HEK293T (cell line): ENCODE results near the gene FUT3.

ENCODE experiments used
- BHLHE40 ChIP-seq: fragments of 450-650 bp; IDR thresholded peaks from 2 replicates; pipeline ENCODE4 v1.6.1; 2016; ENCODE audit warnings: mild to moderate bottlenecking, moderate library complexity, borderline replicate concordance
- CTBP1 ChIP-seq: fragments of 450-650 bp; IDR thresholded peaks from 2 replicates; pipeline ENCODE4 v1.6.1; 2016; ENCODE audit warnings: borderline replicate concordance
- ELF4 ChIP-seq: fragments of 450-650 bp; IDR thresholded peaks from 2 replicates; pipeline ENCODE4 v1.6.1; 2017; ENCODE audit warnings: antibody characterized with exemption
- FOXA1 ChIP-seq: fragments of 450-650 bp; IDR thresholded peaks from 2 replicates; pipeline ENCODE4 v1.6.1; 2016; ENCODE audit warnings: mild to moderate bottlenecking
- FOXK2 ChIP-seq: fragments of 450-650 bp; IDR thresholded peaks from 2 replicates; pipeline ENCODE4 v1.6.1; 2016; ENCODE audit warnings: mild to moderate bottlenecking
- FOXM1 ChIP-seq: fragments of 450-650 bp; IDR thresholded peaks from 2 replicates; pipeline ENCODE4 v1.6.1; 2017; ENCODE audit warnings: mild to moderate bottlenecking, borderline replicate concordance
- NFRKB ChIP-seq: fragments of 450-650 bp; IDR thresholded peaks from 2 replicates; pipeline ENCODE4 v1.6.1; 2016; ENCODE audit warnings: mild to moderate bottlenecking, moderate library complexity
- PKNOX1 ChIP-seq: fragments of 450-650 bp; IDR thresholded peaks from 2 replicates; pipeline ENCODE4 v1.6.1; 2016
- SP1 ChIP-seq: fragments of 450-650 bp; IDR thresholded peaks from 2 replicates; pipeline ENCODE4 v1.6.1; 2017

GRCh38 chr19:5800361-5801270, 50.6 kb downstream of the FUT3 start:
- TF ChIP-seq FOXA1 (no peak), BHLHE40 (no peak), SP1 (no peak), FOXK2 (no peak), FOXM1 (no peak), ELF4 (no peak), CTBP1 (no peak), NFRKB (no peak), PKNOX1 (no peak)
